Upper lobe of left lung (tissue), 4 donors: ENCODE results near the gene SP8.

Experiments used
- EP300 ChIP-seq, 4 donors: sonication (generic); formaldehyde crosslinking; IDR thresholded peaks; one replicate each; pipeline ENCODE4 v1.5.1; 2017; ENCODE audit warnings: antibody characterized with exemption in 4 of 4, control low read depth in 2 of 4
- POLR2A ChIP-seq, 4 donors: fragments of 450-650 bp; IDR thresholded peaks; one replicate each; pipeline ENCODE4 v1.5.1; 2016 to 2017; ENCODE audit warnings: antibody characterized with exemption in 4 of 4, mild to moderate bottlenecking in 2 of 4
- POLR2AphosphoS5 ChIP-seq, 2 donors: sonication (generic); formaldehyde crosslinking; IDR thresholded peaks; one replicate each; pipeline ENCODE4 v1.5.1; 2017; ENCODE audit warnings: antibody characterized with exemption in 2 of 2

GRCh38 chr7:20783700-20784387, 2.8 kb downstream of the SP8 start:
- TF ChIP-seq POLR2AphosphoS5 (IDR thresholded peaks at IDR 0.05) (no peak), EP300 (IDR thresholded peaks at IDR 0.05) (no peak), POLR2A (IDR thresholded peaks at IDR 0.05) (no peak)
